ENCODE results near the gene IKZF3. TPM values are rescaled to one million over a fixed set of nuclear protein-coding genes. Genes with fewer than 3 reads are reported as not detected.
"Not testable (repeated sequence)": the region's sequence is repeated elsewhere in the genome, so short reads cannot be mapped to it uniquely, and the experiment has no call there.

Gene IKZF3
- total RNA-seq, 2 donors from 2014 or later = 0.37 to 0.51 TPM

GRCh38 chr17:39711851-39712250 lies 152.3 kb downstream of the IKZF3 start:
- H3K36me3 ChIP-seq = peaks cover 74% of the 10 kb centered on the region
- H3K4me3 ChIP-seq = no peak overlapping the region
- DNase-seq (ENCODE audit: low spot score) = no peak
- TF ChIP-seq CTCF (IDR thresholded peaks at IDR 0.05) = no peak
- H3K27me3 ChIP-seq = no peaks in the 10 kb centered on the region
- no peak overlapping the region for H3K27ac ChIP-seq
- peaks cover 0 to 19% of the 10 kb centered on the region in 2 donors for H3K4me1 ChIP-seq
- no peaks in the 10 kb centered on the region for H3K9me3 ChIP-seq

GRCh38 chr17:39711071-39711470 lies 153.0 kb downstream of the IKZF3 start:
- H3K36me3 ChIP-seq = peaks cover 72% of the 10 kb centered on the region
- not testable (repeated sequence) for H3K4me3 ChIP-seq

GRCh38 chr17:39709998-39710964 lies 153.8 kb downstream of the IKZF3 start:
- Histone ChIP-seq H3K36me3 (peaks cover 64% of the 10 kb centered on the region), H3K4me1 (peaks cover 0 to 19% of the 10 kb centered on the region in 2 donors), H3K4me3 (no peak overlapping the region), H3K9me3 (no peaks in the 10 kb centered on the region), H3K27ac (no peak overlapping the region), H3K27me3 (no peaks in the 10 kb centered on the region)
- DNase-seq (ENCODE audit: low spot score) = no peak
- no peak for TF ChIP-seq CTCF (IDR thresholded peaks at IDR 0.05)

More at GRCh38 chr17:39711071-39711470, 153.0 kb downstream of the IKZF3 start:
- H3K4me1 ChIP-seq = peaks cover 0 to 18% of the 10 kb centered on the region in 2 donors
- not testable (repeated sequence) for H3K27ac ChIP-seq; DNase-seq (ENCODE audit: low spot score); H3K27me3 ChIP-seq; H3K9me3 ChIP-seq

- Histone ChIP-seq H3K9me3 (no peaks in the 10 kb centered on the region), H3K27ac (no peak overlapping the region), H3K4me3 (no peak overlapping the region), H3K27me3 (no peaks in the 10 kb centered on the region), H3K36me3 (peaks cover 60% of the 10 kb centered on the region), H3K4me1 (peaks cover 0 to 27% of the 10 kb centered on the region in 2 donors)
- TF ChIP-seq CTCF (IDR thresholded peaks at IDR 0.05) = no peak
- DNase-seq (ENCODE audit: low spot score) = no peak
Observed at GRCh38 chr17:39709319-39709997, 154.7 kb downstream of the IKZF3 start.

Small RNA genes lying within 50 kb of the gene (microRNA-seq; reads per million reads assigned to microRNA genes)
- 0.71 to 3.5 reads per million in 2 donors for gene MIR4728 (ENCODE audit: borderline number of aligned reads in 2 of 2, borderline replicate concordance in 1 of 2)

Other genes starting within 250 kb of the IKZF3 start
- 1 to 10 TPM in 1 of 2 donors, not detected in 1; 6.7 TPM for gene PPP1R1B, start 237.4 kb downstream of the IKZF3 start, total RNA-seq
- 10 to 100 TPM; 18.5 to 22.2 TPM for gene STARD3, start 227.2 kb downstream of the IKZF3 start, total RNA-seq
- 1,000 to 10,000 TPM; 3,380 to 5,284 TPM for gene TCAP, start 199.0 kb downstream of the IKZF3 start, total RNA-seq
- gene PNMT, start 195.9 kb downstream of the IKZF3 start, total RNA-seq = 10 to 100 TPM; 14.9 to 26.2 TPM
- 10 to 100 TPM; 14.0 to 21.6 TPM for gene PGAP3, start 176.3 kb downstream of the IKZF3 start, total RNA-seq
- 10 to 100 TPM; 73.5 to 85.5 TPM for gene ERBB2, start 164.2 kb downstream of the IKZF3 start, total RNA-seq
- gene MIEN1, start 133.8 kb downstream of the IKZF3 start, total RNA-seq = 10 to 100 TPM; 77.5 to 77.8 TPM
- gene GRB7, start 126.4 kb downstream of the IKZF3 start, total RNA-seq = 1 to 10 TPM; 3.4 to 5.8 TPM
- not detected for gene ZPBP2, start 3.9 kb upstream of the IKZF3 start, total RNA-seq
- 1 to 10 TPM in 1 of 2 donors, under 1 TPM in 1; 0.44 to 1.2 TPM for gene GSDMB, start 54.3 kb upstream of the IKZF3 start, total RNA-seq
- gene ORMDL3, start 63.3 kb upstream of the IKZF3 start, total RNA-seq = 10 to 100 TPM; 31.5 to 41.5 TPM
- gene LRRC3C, start 63.4 kb upstream of the IKZF3 start, total RNA-seq = not detected
- under 1 TPM in 1 of 2 donors, not detected in 1; 0.75 TPM for gene GSDMA, start 98.7 kb upstream of the IKZF3 start, total RNA-seq
- 10 to 100 TPM; 76.3 to 88.8 TPM for gene PSMD3, start 116.5 kb upstream of the IKZF3 start, total RNA-seq
- 1 to 10 TPM in 1 of 2 donors, not detected in 1; 1.3 TPM for gene CSF3, start 151.1 kb upstream of the IKZF3 start, total RNA-seq
- 10 to 100 TPM; 44.2 to 44.7 TPM for gene MED24, start 190.1 kb upstream of the IKZF3 start, total RNA-seq
- 10 to 100 TPM; 60.3 to 69.0 TPM for gene THRA, start 198.7 kb upstream of the IKZF3 start, total RNA-seq
- 1 to 10 TPM; 8.3 to 9.9 TPM for gene NR1D1, start 236.3 kb upstream of the IKZF3 start, total RNA-seq

All from right atrium auricular region (tissue), 2 donors.